Gastroesophageal sphincter (tissue), 4 donors: ENCODE results near the gene RFX3. TPM values are rescaled to one million over a fixed set of nuclear protein-coding genes. Genes with fewer than 3 reads are reported as not detected.

Experiments used
- ATAC-seq: fragments of 150-250 bp; one replicate; pipeline ENCODE4 v1.9.1; 2016; ENCODE audit warnings: mild to moderate bottlenecking, moderate library complexity
- H3K27ac ChIP-seq, 4 donors: fragments of 200-600 bp; sonication (generic) in 3 of 4; 1 replicate in 3 of 4; 2 replicates in 1 of 4; pipeline ENCODE4 v1.5.1; 2016 to 2019
- H3K27me3 ChIP-seq: fragments of 200-600 bp; sonication (generic); one replicate; pipeline ENCODE4 v1.5.1; 2019
- H3K36me3 ChIP-seq, 2 donors: fragments of 200-600 bp; sonication (generic); one replicate each; pipeline ENCODE4 v1.5.1; 2019; ENCODE audit warnings: control low read depth in 1 of 2
- H3K4me1 ChIP-seq, 3 donors: fragments of 200-600 bp; sonication (generic); 1 replicate in 2 of 3; 2 replicates in 1 of 3; pipeline ENCODE4 v1.5.1; 2016 to 2019; ENCODE audit warnings: control low read depth in 2 of 3
- H3K4me3 ChIP-seq, 2 donors: fragments of 200-600 bp; sonication (generic); one replicate each; pipeline ENCODE4 v1.5.1; 2019; ENCODE audit warnings: mild to moderate bottlenecking in 1 of 2, moderate library complexity in 1 of 2
- H3K9me3 ChIP-seq, 3 donors: fragments of 200-600 bp; sonication (generic); one replicate each; pipeline ENCODE4 v1.5.1; 2017 to 2019; ENCODE audit warnings: control low read depth in 2 of 3
- EP300 ChIP-seq: sonication (generic); formaldehyde crosslinking; IDR thresholded peaks from one replicate; pipeline ENCODE4 v1.6.1; 2017; ENCODE audit warnings: antibody characterized with exemption, mild to moderate bottlenecking
- POLR2A ChIP-seq, 2 donors: fragments of 450-650 bp; IDR thresholded peaks; one replicate each; pipeline ENCODE4 v1.6.1; 2017; ENCODE audit warnings: antibody characterized with exemption in 2 of 2, mild to moderate bottlenecking in 2 of 2, moderate library complexity in 1 of 2
- POLR2AphosphoS5 ChIP-seq: sonication (generic); formaldehyde crosslinking; IDR thresholded peaks from one replicate; pipeline ENCODE4 v1.6.1; 2017; ENCODE audit warnings: antibody characterized with exemption
- WGBS, 2 donors: methylation state at CpG; one replicate each; pipeline ENCODE4 v1.1.5; 2018; ENCODE audit warnings: low coverage in 1 of 2; 5-methylcytosine and 5-hydroxymethylcytosine counted together
- total RNA-seq, 4 donors: library from RNA; depleted of rRNA; stranded (reverse); fragments of >200 nt; gene quantifications; one replicate each; pipeline ENCODE4 v1.1.0, GENCODE V29; 2016
- TF ChIP-seq, protein P1 (sequence below), 4 experiments: fragments of 200-600 bp in 2 of 4; fragments of 450-650 bp in 2 of 4; sonication (generic) in 1 of 4; IDR thresholded peaks; one replicate each; pipeline ENCODE4 v1.5.1; 2017 to 2019; ENCODE audit warnings: antibody characterized with exemption in 4 of 4, mild to moderate bottlenecking in 2 of 4, moderate library complexity in 2 of 4

RFX3 gene
- total RNA-seq, 4 donors from 2014 or later: 5.6 to 9.0 (median 7.7) TPM

- TF ChIP-seq EP300 (no peak), POLR2AphosphoS5 (no peak), POLR2A (IDR thresholded peaks at IDR 0.05) (no peak)
- H3K4me3 ChIP-seq: no peak overlapping the region
- no peaks in the 10 kb centered on the region for H3K36me3 ChIP-seq
- no peak for ATAC-seq
- peaks cover 0 to 27% (median 0%) of the 10 kb centered on the region in 3 donors for H3K4me1 ChIP-seq
- H3K27me3 ChIP-seq: no peaks in the 10 kb centered on the region
- H3K27ac ChIP-seq: peak overlapping the region in 1 of 4 donors; percentile 11
- H3K9me3 ChIP-seq: no peaks in the 10 kb centered on the region
- 90 to 100% methylated on average over 2 of the region's 2 CpGs for WGBS, 2 donors
Observed at GRCh38 chr9:3506164-3506563, 19.6 kb downstream of the RFX3 start.

- H3K4me1 ChIP-seq: peaks cover 0 to 33% (median 0%) of the 10 kb centered on the region in 3 donors
- H3K27ac ChIP-seq: no peak overlapping the region
- TF ChIP-seq, protein P1, sequence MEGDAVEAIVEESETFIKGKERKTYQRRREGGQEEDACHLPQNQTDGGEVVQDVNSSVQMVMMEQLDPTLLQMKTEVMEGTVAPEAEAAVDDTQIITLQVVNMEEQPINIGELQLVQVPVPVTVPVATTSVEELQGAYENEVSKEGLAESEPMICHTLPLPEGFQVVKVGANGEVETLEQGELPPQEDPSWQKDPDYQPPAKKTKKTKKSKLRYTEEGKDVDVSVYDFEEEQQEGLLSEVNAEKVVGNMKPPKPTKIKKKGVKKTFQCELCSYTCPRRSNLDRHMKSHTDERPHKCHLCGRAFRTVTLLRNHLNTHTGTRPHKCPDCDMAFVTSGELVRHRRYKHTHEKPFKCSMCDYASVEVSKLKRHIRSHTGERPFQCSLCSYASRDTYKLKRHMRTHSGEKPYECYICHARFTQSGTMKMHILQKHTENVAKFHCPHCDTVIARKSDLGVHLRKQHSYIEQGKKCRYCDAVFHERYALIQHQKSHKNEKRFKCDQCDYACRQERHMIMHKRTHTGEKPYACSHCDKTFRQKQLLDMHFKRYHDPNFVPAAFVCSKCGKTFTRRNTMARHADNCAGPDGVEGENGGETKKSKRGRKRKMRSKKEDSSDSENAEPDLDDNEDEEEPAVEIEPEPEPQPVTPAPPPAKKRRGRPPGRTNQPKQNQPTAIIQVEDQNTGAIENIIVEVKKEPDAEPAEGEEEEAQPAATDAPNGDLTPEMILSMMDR (IDR thresholded peaks at IDR 0.05): no peak
- no peak for TF ChIP-seq POLR2AphosphoS5
- no peak for TF ChIP-seq POLR2A (IDR thresholded peaks at IDR 0.05)
- no peak for TF ChIP-seq EP300
- ATAC-seq: no peak
- 80% methylated on average over 5 to 6 of the region's 6 CpGs for WGBS, 2 donors
- no peaks in the 10 kb centered on the region for H3K9me3 ChIP-seq
- H3K4me3 ChIP-seq: no peak overlapping the region
- H3K36me3 ChIP-seq: no peaks in the 10 kb centered on the region
- no peaks in the 10 kb centered on the region for H3K27me3 ChIP-seq
Observed at GRCh38 chr9:3502560-3503398, 23.0 kb downstream of the RFX3 start.

DNA sequence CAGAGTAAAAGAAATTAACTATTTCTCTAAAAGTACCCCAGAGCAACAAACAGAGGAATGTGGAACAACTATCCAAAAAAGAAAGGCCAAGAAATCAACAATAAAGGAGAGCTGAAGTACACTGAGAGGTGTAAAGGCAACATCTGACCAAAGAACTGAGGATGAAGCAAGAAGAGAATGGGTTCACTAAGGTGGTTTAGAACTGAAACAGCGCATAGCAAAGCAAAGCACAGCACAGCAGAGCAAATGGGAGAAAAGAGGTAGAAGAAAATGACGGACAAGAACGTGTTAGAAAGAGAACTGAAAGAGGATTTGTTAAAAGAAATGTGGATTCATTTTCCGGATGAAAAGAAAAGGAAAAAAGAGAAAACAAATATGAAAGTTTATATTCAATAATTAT lies 25.8 kb downstream of the RFX3 start:
- peaks cover 0 to 50% (median 2%) of the 10 kb centered on the region in 3 donors for H3K4me1 ChIP-seq
- H3K36me3 ChIP-seq: no peaks in the 10 kb centered on the region
- no peak overlapping the region for H3K4me3 ChIP-seq
- H3K27ac ChIP-seq: no peak overlapping the region
- no peaks in the 10 kb centered on the region for H3K27me3 ChIP-seq
- WGBS, 2 donors: 85 to 88% methylated on average over 4 of the region's 4 CpGs
- no peak for TF ChIP-seq POLR2AphosphoS5
- no peak for TF ChIP-seq POLR2A (IDR thresholded peaks at IDR 0.05)
- TF ChIP-seq, protein P1 (IDR thresholded peaks at IDR 0.05): no peak
- no peak for TF ChIP-seq EP300
- H3K9me3 ChIP-seq: no peaks in the 10 kb centered on the region
- no peak for ATAC-seq

DNA sequence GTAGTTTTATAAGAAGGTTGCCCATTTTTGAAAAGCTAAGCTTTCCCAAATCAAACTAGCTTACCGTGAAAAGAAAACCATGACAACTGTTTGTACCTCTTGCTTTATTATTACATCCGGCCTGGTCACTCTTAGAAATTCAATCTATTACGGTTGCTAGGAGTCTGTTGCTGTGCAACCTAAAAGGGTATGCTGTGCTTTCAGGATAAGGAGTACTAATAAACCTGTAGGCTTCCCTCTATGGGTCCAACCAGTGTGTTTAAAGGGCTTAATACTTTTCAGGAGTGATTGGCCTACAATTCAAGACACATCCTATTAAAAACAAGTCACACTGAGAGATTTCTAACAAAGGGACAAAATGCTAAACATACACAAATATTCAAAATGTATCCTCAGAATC lies 27.1 kb downstream of the RFX3 start:
- Histone ChIP-seq H3K9me3 (no peaks in the 10 kb centered on the region), H3K4me3 (no peak overlapping the region), H3K4me1 (peaks cover 0 to 50% (median 2%) of the 10 kb centered on the region in 3 donors), H3K36me3 (no peaks in the 10 kb centered on the region), H3K27me3 (no peaks in the 10 kb centered on the region), H3K27ac (no peak overlapping the region)
- WGBS, 2 donors: 66 to 74% methylated on average over 3 of the region's 3 CpGs
- TF ChIP-seq EP300 (no peak), POLR2AphosphoS5 (no peak), POLR2A (IDR thresholded peaks at IDR 0.05) (no peak)
- TF ChIP-seq, protein P1 (IDR thresholded peaks at IDR 0.05): no peak
- ATAC-seq: no peak

DNA sequence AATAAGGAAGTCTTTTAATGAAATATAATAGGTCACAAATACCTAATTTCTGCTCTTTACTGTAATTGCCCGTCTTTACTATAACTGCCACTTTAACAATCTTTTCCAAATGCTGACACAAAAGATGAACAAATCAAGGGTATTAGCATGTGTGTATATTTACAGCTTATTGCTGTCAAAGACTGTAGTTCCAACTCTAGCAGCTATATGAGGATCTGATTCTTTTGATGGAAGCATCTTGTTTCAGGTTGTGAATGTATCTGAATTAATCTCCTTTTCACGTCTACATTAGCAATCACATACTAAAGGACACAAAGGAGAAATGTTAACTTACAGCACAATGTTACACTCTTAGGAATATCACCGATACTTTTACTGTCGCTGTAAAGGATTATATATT lies 27.9 kb downstream of the RFX3 start:
- ATAC-seq: no peak
- Histone ChIP-seq H3K27ac (no peak overlapping the region), H3K27me3 (no peaks in the 10 kb centered on the region), H3K36me3 (no peaks in the 10 kb centered on the region), H3K4me3 (no peak overlapping the region), H3K9me3 (no peaks in the 10 kb centered on the region), H3K4me1 (peaks cover 0 to 50% (median 2%) of the 10 kb centered on the region in 3 donors)
- TF ChIP-seq EP300 (no peak), POLR2A (IDR thresholded peaks at IDR 0.05) (no peak), POLR2AphosphoS5 (no peak)
- TF ChIP-seq, protein P1 (IDR thresholded peaks at IDR 0.05): no peak
- 82 to 98% methylated on average over 4 of the region's 4 CpGs for WGBS, 2 donors
